ENCODE measurements around the gene TAB2. TPM values are rescaled to one million over a fixed set of nuclear protein-coding genes. Genes with fewer than 3 reads are reported as not detected.
A peak's percentile ranks its signal among the peaks of the same experiment; 100 is the strongest.

The TAB2 gene
- total and polyA plus RNA-seq, 2 of the 8 experiments (the other 6 are each of a cell fraction or from before 2014, with no cell fraction given): 40.4 to 63.0 TPM

GRCh38 chr6:149318581-149319286, 1.2 kb downstream of the TAB2 start:
- Histone ChIP-seq H3K56ac (replicated peaks; ENCODE audit: insufficient read length, low read depth, low read length) (peak overlapping the region; percentile 42), H3K14ac (ENCODE audit: insufficient read length) (no peak overlapping the region), H3K27ac (ENCODE audit: low read depth, low read length) (no peak overlapping the region), H2BK120ac (replicated peaks; ENCODE audit: low read depth, low read length) (no peak overlapping the region), H4K5ac (ENCODE audit: insufficient read length, low read depth, low read length) (peak overlapping the region; percentile 66), H4K8ac (ENCODE audit: extremely low read depth, insufficient read depth, low read length) (no peak overlapping the region), H3K23ac (ENCODE audit: insufficient read length) (no peak overlapping the region), H3K9ac (replicated peaks in 1 of 4; ENCODE audit: extremely low read depth in 1 of 4, low read depth in 3 of 4, low read length in 3 of 4) (peak overlapping the region; percentile 4 to 85 (median 72); a peak in 5 of 7 replicates), H3K4me3 (ENCODE audit: extremely low read depth in 1 of 4, insufficient read depth in 2 of 4, low read depth in 3 of 4, low read length in 4 of 4) (peak overlapping the region; percentile 42 to 93 (median 75)), H2BK15ac (ENCODE audit: low read length) (no peak overlapping the region), H3K4me1 (replicated peaks in 1 of 4; ENCODE audit: control insufficient read depth in 3 of 4, insufficient read depth in 4 of 4, low read length in 3 of 4) (peaks cover 0 to 2% (median 2%) of the 10 kb centered on the region in 4 experiments; a peak in 3 of 7 replicates), H3K4ac (replicated peaks; ENCODE audit: insufficient read length, low read depth, low read length) (no peak overlapping the region), H3K9me3 (ENCODE audit: insufficient read depth in 2 of 2, low read depth in 1 of 2, low read length in 1 of 2) (no peaks in the 10 kb centered on the region), H3K79me2 (ENCODE audit: control insufficient read depth in 1 of 2, insufficient read depth in 2 of 2, low read length in 2 of 2) (peaks cover 11 to 55% of the 10 kb centered on the region in 2 experiments), H2AFZ (ENCODE audit: low read length) (no peak overlapping the region), H3K79me1 (ENCODE audit: low read depth, low read length) (no peaks in the 10 kb centered on the region), H2BK5ac (ENCODE audit: low read depth, low read length) (no peak overlapping the region), H3K4me2 (ENCODE audit: insufficient read depth in 1 of 2, low read depth in 2 of 2, low read length in 2 of 2) (peak overlapping the region; percentile 84 to 85), H3K36me3 (ENCODE audit: control insufficient read depth in 2 of 4, insufficient read depth in 4 of 4, low read length in 3 of 4) (no peaks in the 10 kb centered on the region), H3K18ac (ENCODE audit: extremely low read depth, low read length) (no peak overlapping the region), H2BK20ac (ENCODE audit: low read length) (no peak overlapping the region), H2AK5ac (ENCODE audit: low read depth, low read length) (no peak overlapping the region), H4K91ac (replicated peaks; ENCODE audit: insufficient read length, low read length) (no peak overlapping the region), H3K23me2 (ENCODE audit: low read depth, low read length) (peaks cover 3% of the 10 kb centered on the region; the same call in 1 of the 2 replicates), H3K27me3 (replicated peaks in 1 of 4; ENCODE audit: control insufficient read depth in 3 of 4, extremely low read depth in 1 of 4, insufficient read depth in 3 of 4, low read length in 3 of 4) (no peaks in the 10 kb centered on the region), H2BK12ac (ENCODE audit: low read depth, low read length) (no peak overlapping the region), H4K20me1 (replicated peaks in 1 of 2; ENCODE audit: control insufficient read depth in 1 of 2, insufficient read depth in 2 of 2, low read length in 2 of 2) (peaks cover 3 to 7% of the 10 kb centered on the region in 2 experiments)
- POLR2A ChIA-PET (ENCODE audit: partially characterized antibody): interaction anchor here (1.4 to 2.7 kb wide), 3 partner anchors 12 to 28 kb away, joined by 3 to 10 read pairs (median 8); no protein-coding TSS in a partner anchor
- 14% methylated on average over 14 of the region's 14 CpGs; no CpG with 5 or more reads in 1 of the 2 experiments for WGBS, 2 experiments (ENCODE audit: extremely low coverage in 1 of 2, insufficient coverage in 1 of 2, insufficient read length in 1 of 2, insufficient replicate concordance in 2 of 2, low coverage in 1 of 2, low lambda C conversion rate in 2 of 2, missing lambda C conversion rate in 1 of 2)
- FAIRE-seq: peak; percentile 32
- DNase-seq (ENCODE audit: low read depth in 1 of 2, low spot score in 2 of 2): no peak
- TF ChIP-seq SIN3A (conservative IDR thresholded peaks at IDR 0.05 in 1 of 2, IDR thresholded peaks at IDR 0.05 in 1 of 2; ENCODE audit: low read depth in 1 of 2, low read length in 2 of 2) (peak in 1 of 2 experiments; percentile 79; a peak in 2 of 4 replicates), SAP30 (IDR thresholded peaks at IDR 0.05; ENCODE audit: insufficient read depth, insufficient replicate concordance, low read length) (peak; percentile 56), RFX5 (IDR thresholded peaks at IDR 0.05; ENCODE audit: borderline replicate concordance, low read depth, low read length) (no peak)
- CTCF ChIA-PET (ENCODE audit: partially characterized antibody): no interaction called here
